Prostate gland (tissue), 2 donors: ENCODE results near the gene TMEM178B.

Experiments used
- CTCF ChIP-seq, 4 experiments: fragments of 200-600 bp in 2 of 4; fragments of 450-650 bp in 2 of 4; sonication (generic) in 2 of 4; IDR thresholded peaks; 1 replicate in 3 of 4; 2 replicates in 1 of 4; pipeline ENCODE4 v1.5.1; 2016 to 2019; ENCODE audit warnings: antibody characterized with exemption in 4 of 4, mild to moderate bottlenecking in 2 of 4, moderate library complexity in 2 of 4
- POLR2A ChIP-seq: fragments of 450-650 bp; IDR thresholded peaks from one replicate; pipeline ENCODE4 v1.6.1; 2016; ENCODE audit warnings: antibody characterized with exemption, mild to moderate bottlenecking
- POLR2AphosphoS5 ChIP-seq: sonication (generic); formaldehyde crosslinking; IDR thresholded peaks from one replicate; pipeline ENCODE4 v1.6.1; 2017; ENCODE audit warnings: antibody characterized with exemption

DNA sequence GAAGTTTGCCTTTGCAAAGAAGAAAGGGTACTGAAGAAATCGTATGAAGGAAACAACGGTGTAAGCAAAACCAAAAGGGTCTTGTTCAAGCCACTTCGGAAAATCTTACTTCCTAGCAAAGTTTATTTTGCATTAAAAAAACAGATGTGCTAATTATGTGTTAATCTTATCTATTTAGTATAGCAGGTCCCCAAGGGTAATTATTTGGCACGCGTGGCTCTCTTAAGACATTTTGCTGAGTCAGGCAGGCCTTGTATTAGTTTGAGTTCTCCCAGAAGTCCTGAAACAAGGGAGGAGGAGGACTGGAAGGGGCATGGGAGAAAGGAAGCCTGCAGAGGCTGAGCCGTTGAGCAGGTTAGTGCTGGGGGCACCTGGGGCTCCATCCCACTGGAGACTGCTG is 44.9 kb downstream of the TMEM178B start:
- TF ChIP-seq CTCF (IDR thresholded peaks at IDR 0.05): no peak
- no peak for TF ChIP-seq POLR2A
- TF ChIP-seq POLR2AphosphoS5: no peak
